Osteocyte (in vitro differentiated cells): ENCODE measurements around the gene FRMD4B. TPM values are rescaled to one million over a fixed set of nuclear protein-coding genes. Genes with fewer than 3 reads are reported as not detected.

Source experiments
- DNase-seq: peaks from one replicate; pipeline ENCODE4 v3.0.0; 2021; ENCODE audit warnings: mixed read lengths; ENCODE audit not compliant: unreplicated experiment; ENCODE audit errors: extremely low spot score
- H3K27ac Mint-ChIP-seq: one replicate; pipeline ENCODE4 v1.8.0; 2021; ENCODE audit warnings: mild to moderate bottlenecking, mixed read lengths; ENCODE audit not compliant: unreplicated experiment
- H3K27me3 Mint-ChIP-seq: one replicate; pipeline ENCODE4 v1.8.0; 2021; ENCODE audit warnings: mixed read lengths; ENCODE audit not compliant: unreplicated experiment
- H3K36me3 Mint-ChIP-seq: one replicate; pipeline ENCODE4 v1.8.0; 2021; ENCODE audit warnings: mixed read lengths; ENCODE audit not compliant: unreplicated experiment
- H3K4me1 Mint-ChIP-seq: one replicate; pipeline ENCODE4 v1.8.0; 2021; ENCODE audit warnings: mixed read lengths; ENCODE audit not compliant: unreplicated experiment
- H3K4me3 Mint-ChIP-seq: one replicate; pipeline ENCODE4 v1.8.0; 2021; ENCODE audit warnings: mild to moderate bottlenecking, moderate library complexity, mixed read lengths; ENCODE audit not compliant: unreplicated experiment
- H3K9me3 Mint-ChIP-seq: one replicate; pipeline ENCODE4 v1.8.0; 2021; ENCODE audit warnings: mixed read lengths; ENCODE audit not compliant: unreplicated experiment
- CTCF ChIP-seq: fragments of 200-600 bp; sonication (generic); IDR thresholded peaks from 2 replicates; pipeline ENCODE4 v1.5.0; 2021; ENCODE audit warnings: antibody characterized with exemption, mild to moderate bottlenecking, moderate library complexity
- total RNA-seq: library from RNA; stranded (reverse); gene quantifications from 2 replicates; pipeline ENCODE4 v1.2.1, GENCODE V29; 2021

FRMD4B gene
- total RNA-seq, 1 donor from 2014 or later = 1.3 TPM

DNA sequence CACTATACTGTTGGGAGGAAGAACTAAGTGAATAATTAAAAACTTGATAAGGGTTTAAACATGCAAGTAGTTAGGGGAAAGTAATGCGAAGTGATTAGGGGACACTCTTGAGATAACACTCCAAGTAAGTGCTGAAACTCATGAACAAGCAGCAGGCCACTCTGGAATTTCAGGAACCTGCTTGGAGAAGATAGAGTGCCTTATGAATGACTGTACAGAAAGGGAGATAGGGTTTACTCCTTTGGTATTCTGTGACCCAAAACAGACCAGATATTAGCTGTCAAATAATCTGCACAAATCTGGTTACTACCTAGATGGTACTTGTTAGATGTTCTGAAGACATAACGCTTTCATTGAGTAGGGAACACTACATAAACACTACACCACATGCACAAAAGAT, 85.6 kb downstream of the FRMD4B start:
- no peak for DNase-seq
- no peak overlapping the region for H3K27ac Mint-ChIP-seq
- H3K4me1 Mint-ChIP-seq = peaks cover 2% of the 10 kb centered on the region
- H3K27me3 Mint-ChIP-seq = no peaks in the 10 kb centered on the region
- H3K4me3 Mint-ChIP-seq = no peak overlapping the region
- no peaks in the 10 kb centered on the region for H3K36me3 Mint-ChIP-seq
- H3K9me3 Mint-ChIP-seq = no peaks in the 10 kb centered on the region
- TF ChIP-seq CTCF = no peak

- Mint-ChIP-seq H3K4me3 (no peak overlapping the region), H3K4me1 (peaks cover 9% of the 10 kb centered on the region), H3K27me3 (no peaks in the 10 kb centered on the region), H3K27ac (no peak overlapping the region), H3K36me3 (no peaks in the 10 kb centered on the region), H3K9me3 (no peaks in the 10 kb centered on the region)
- no peak for TF ChIP-seq CTCF
- no peak for DNase-seq
These were observed 86.5 kb downstream of the FRMD4B start for GRCh38 chr3:69299344-69299743.

DNA sequence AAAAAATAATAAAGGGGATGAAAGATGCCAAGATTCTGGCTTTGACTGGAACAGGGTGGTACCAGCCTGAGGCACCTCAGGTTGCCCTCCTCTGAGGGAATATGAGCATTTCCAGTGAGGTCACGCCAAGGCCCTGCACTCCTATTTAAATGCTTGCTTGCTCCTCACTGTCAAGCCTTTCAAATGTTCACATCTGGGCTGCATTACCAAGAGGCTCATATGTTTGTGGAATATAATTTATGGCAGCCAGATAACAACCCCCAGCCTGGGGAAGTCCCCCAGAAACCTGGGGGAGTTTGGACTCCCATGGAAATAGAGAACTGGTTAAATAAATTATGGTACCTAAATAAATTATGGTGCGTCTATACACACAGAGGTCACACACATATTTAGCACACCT, 88.4 kb downstream of the FRMD4B start:
- H3K27ac Mint-ChIP-seq = no peak overlapping the region
- H3K27me3 Mint-ChIP-seq = no peaks in the 10 kb centered on the region
- no peak for TF ChIP-seq CTCF
- H3K4me3 Mint-ChIP-seq = no peak overlapping the region
- peaks cover 16% of the 10 kb centered on the region for H3K4me1 Mint-ChIP-seq
- no peak for DNase-seq
- no peaks in the 10 kb centered on the region for H3K36me3 Mint-ChIP-seq
- H3K9me3 Mint-ChIP-seq = no peaks in the 10 kb centered on the region

GRCh38 chr3:69296995-69297394, 88.9 kb downstream of the FRMD4B start:
- peaks cover 16% of the 10 kb centered on the region for H3K4me1 Mint-ChIP-seq
- DNase-seq = no peak
- H3K36me3 Mint-ChIP-seq = no peaks in the 10 kb centered on the region
- no peaks in the 10 kb centered on the region for H3K27me3 Mint-ChIP-seq
- no peak for TF ChIP-seq CTCF
- H3K4me3 Mint-ChIP-seq = no peak overlapping the region
- H3K27ac Mint-ChIP-seq = no peak overlapping the region
- H3K9me3 Mint-ChIP-seq = no peaks in the 10 kb centered on the region

- Mint-ChIP-seq H3K27me3 (no peaks in the 10 kb centered on the region), H3K9me3 (no peaks in the 10 kb centered on the region), H3K4me1 (peaks cover 16% of the 10 kb centered on the region), H3K36me3 (no peaks in the 10 kb centered on the region), H3K27ac (peak overlapping the region; percentile 36), H3K4me3 (no peak overlapping the region)
- no peak for DNase-seq
- no peak for TF ChIP-seq CTCF
These were observed 91.7 kb downstream of the FRMD4B start for GRCh38 chr3:69294014-69294766.
